EH (cell line): ENCODE measurements around the gene CDC123.
"Not testable (repeated sequence)": the region's sequence is repeated elsewhere in the genome, so short reads cannot be mapped to it uniquely, and the experiment has no call there.

Source experiments
- DNase-seq: peaks from one replicate; pipeline ENCODE4 v3.0.0-alpha.2; 2015; ENCODE audit warnings: low read depth

CDC123 gene, protein sequence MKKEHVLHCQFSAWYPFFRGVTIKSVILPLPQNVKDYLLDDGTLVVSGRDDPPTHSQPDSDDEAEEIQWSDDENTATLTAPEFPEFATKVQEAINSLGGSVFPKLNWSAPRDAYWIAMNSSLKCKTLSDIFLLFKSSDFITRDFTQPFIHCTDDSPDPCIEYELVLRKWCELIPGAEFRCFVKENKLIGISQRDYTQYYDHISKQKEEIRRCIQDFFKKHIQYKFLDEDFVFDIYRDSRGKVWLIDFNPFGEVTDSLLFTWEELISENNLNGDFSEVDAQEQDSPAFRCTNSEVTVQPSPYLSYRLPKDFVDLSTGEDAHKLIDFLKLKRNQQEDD

DNA sequence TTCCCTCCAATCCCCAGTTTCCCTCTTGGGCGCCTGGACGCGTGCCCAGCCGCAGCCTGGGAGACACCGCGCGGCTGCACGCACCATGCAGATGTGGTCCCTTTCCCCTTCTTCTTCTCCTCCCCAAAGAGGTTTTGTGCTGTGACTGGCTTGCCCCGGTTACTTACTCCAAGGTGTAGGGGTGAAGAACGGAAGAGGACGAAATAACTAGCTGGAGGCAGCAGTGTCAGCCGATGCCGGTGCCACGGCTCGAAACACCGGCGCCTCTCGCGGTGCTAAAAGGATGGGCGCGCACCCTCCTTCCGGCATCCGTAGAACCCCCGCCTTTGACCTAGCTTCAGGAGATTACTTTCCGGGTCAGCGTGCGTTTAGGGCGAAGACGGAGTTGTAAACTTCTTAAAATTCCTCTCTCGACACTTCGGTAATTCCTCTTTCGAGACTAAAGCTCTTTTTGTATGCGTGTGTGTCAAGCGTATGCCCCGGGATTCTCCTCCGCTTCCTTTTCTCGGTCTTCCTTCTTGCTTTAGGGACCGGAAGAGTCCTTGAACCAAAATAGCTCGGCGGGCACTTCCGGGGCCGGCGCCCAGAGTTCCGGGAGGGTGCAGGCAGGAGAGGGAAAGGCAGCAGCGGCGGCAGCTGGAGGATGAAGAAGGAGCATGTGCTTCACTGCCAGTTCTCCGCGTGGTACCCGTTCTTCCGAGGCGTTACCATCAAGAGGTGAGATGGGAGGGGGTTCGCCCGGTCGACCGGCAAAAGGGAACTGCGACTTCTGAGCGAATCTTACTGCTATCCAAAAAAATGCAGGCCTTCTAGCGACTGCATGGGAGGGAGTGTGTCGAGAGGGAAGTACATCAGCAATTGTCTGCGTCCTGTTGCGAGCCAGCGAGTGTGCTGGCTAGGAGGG lies at the start of gene CDC123, which contains the start of gene NUDT5:
TSS of gene CDC123 (plus strand) at position 586 of the 904 bp plus-strand sequence. CDS start at position 644, 58 bp downstream.
TSS of gene NUDT5 (minus strand) at position 289 of the 904 bp plus-strand sequence. CDS start 9,600 bp downstream, outside the sequence.
- DNase-seq, result peak; percentile 92

DNA sequence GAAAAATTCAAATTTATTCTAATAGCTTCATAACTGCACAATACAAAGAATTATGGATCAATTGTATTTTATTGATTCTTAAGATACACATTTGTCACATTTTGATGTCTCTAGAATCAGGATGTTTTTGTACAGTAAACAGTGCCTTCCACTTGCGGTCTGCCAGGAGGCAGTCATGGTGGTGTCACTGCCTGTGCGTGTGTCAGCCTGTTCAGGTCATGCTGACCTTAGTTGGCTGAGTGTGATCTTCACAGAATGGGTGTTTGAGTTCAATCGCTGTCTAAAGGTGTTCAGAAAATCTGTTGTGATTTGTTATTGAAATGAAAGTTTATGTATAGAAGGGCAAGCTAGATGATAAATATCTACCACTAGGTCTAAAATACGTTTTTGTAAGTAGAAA lies 45.8 kb upstream of the CDC123 start:
- no peak for DNase-seq

DNA sequence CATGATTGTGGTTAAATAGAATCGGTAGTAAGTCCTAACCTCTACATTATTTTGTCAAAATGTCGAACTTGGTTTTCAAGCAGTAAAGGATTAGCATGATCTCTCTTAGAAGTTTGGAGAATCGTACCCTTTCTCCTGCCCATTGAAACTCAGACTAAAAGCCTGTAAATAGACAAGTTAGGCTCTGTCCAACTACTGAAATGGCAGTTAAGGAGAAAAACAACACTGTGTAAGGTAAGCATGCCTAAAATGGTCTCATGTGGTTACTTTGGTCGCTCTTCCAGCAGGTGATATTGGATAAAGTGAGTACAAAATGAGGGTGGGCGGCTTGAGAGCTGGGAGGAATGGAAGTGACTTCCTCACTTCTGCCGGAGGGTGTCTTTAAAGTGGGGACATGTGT lies 41.5 kb upstream of the CDC123 start:
- DNase-seq, result no peak

DNA sequence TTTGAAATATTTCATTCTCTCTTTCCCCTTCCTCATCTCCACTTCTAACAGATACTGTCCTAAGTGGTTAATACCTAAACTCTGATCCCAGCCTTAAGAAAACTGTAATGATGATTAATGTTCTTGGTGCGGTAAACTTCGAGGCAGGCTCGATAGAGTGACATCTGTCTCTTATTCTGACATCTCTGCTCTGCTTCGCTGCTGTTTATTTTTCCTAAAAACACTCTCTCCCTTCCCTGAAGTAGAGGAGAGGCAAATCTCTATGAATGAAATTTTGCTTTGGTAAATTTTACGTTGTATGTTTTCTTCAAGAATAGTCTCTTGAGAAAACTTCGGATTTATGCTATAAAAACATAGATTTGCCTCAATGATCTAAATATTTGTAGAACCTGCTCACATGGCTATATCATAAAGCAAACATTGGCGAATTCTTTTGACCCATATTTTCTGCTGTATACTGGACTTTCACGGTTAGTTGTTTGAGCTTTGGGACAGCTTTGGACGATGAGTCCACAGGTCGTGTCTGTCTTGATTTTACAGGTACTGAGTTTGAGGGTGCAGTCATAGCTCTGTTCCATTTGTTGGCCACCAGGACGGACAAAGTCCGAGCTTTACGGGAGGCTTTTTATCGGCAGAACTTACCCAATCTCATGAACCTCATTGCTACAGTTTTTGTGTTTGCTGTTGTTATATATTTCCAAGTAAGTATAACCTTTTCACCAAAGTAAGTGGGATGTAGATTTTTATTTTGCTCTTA lies 39.4 kb upstream of the CDC123 start:
- DNase-seq, result no peak

DNA sequence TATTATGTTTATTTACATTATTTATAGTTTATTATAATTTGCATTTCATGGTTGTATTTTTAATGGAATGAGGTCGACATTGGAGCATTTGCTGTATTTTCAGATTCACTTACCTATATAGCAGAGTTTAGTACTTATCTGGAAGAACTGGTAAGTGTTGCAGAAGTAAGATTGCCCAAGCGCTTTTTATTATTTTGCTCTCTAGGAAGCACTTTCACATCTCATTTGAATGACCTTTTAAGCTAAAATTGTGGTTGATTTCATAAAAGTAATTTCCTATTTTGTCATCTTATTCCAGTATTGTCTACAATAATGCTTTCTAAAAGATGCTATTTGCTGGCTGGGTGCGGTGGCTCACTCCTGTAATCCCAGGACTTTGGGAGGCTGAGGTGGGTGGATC lies 37.9 kb upstream of the CDC123 start:
- no peak for DNase-seq

DNA sequence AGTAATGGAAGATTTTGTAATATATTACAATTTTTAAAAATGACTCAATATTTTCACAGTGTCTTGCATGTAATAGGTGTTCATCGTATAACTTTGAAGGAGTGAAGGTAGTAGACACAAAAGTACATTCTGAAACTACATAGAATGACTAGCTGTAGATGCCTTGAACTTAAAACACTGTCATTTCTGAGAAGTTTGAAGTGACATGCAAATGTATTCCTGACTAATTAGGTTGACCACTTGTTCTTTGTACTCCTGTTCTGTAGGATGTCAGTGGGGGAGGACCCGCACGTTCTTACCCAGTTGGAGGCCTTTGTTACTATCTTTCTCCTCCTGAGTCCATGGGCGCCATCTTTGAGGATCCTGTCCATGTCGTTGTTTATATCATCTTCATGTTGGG lies 35.3 kb upstream of the CDC123 start:
- no peak for DNase-seq

DNA sequence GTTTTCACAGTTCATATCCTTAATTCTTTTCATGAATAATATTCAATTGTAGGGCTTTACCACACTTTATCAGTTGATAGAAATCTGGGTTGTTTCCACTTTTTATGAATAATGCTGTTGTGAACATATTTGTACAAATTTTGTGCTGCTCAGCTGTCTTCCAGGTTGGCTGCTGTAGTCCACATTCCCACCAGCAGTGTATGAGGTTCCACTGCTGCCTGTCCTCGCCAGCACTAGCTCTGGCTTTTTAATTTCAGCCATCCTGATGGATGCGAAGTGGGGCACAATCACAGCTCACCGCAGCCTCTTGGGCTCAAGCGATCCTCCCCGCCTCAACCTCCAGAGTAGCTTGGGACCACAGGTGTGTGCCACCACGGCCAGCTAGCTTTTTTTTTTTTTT lies 33.1 kb upstream of the CDC123 start:
- no peak for DNase-seq

DNA sequence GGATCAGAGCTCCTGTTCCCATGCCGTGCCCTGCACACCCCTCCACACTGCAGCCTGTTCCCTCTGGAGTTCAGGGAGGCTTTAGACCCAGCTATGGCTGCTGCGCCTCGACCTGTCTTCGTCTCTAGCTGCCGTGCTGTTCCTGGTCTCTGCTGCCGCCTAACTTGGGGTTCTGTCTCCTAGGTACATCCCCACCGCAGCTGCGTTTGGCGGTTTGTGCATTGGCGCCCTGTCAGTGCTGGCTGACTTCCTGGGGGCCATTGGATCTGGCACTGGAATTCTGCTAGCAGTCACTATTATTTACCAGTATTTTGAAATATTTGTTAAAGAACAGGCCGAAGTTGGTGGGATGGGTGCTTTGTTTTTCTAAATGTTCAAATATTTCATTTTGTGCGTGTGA lies 31.9 kb upstream of the CDC123 start:
- DNase-seq, result no peak

DNA sequence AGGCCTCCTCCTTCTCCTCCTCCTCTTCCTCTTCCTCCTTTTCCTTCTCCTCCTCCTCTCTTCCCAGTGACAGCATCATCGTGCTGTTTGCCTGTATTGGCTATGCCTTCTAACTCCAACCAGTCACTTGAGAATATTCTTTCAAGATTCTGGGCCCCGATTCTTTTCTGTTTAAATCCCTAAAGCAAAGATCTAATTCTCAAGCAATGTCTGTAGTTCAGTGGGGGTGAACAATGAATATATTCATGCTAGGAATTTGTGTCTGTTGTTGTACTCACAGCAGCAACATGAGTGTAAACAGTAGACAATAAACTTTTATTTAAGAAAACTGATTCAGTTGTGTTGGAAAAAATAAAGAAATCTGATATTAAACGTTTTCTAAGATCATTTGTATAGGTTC lies 31.0 kb upstream of the CDC123 start:
- DNase-seq, result no peak

DNA sequence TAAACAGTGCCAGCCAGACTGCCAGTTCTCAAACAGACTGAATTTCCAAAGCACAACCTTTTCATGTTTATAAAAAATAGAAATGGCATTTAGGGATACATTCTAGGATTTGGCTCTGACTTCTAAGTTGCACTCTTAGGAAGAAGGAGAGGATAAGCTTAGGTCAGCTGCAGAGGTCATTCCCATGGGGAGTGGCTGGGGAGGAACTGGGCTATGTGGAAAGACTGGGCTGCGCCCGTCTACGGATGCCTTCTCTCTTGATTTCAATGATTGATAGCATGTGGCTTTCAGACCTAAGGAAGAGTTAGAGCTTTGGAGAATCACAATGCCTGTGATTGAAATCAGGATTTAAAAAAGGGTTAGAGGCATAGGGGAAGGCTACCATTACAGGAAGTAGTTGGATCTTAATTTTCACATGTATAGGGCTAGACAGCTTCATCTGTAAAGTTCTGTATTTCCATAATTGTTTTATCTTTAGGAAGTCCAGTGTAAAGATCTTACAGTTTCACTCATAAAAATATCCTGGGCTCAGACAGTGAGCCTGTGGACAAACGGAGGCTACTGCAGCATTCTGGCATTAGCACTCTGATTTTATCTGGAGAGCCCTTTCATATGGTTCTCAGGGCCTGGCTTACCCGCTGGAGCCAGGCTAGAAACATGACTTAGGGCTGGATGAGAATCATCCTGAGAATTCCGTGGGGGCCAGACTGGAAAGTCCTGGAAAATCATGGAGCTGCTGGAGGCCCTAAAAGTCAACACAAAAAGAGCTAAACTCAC lies 29.8 kb upstream of the CDC123 start:
- no peak for DNase-seq

DNA sequence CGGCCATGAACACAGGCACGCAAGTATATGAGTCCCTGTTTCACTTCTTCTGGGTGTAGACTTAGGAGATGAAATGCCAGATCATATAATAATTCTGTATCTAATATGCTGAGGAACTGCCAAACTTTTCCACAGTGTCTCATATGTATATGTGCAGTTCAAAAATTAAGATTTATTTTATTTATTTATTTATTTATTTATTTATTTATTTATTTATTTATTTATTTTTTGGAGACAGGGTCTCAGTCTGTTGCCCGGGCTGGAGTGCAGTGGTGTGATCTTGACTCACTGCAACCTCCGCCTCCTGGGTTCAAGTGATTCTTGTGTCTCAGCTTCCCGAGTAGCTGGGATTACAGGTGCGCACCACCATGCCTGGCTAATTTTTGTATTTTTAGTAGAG lies 24.5 kb upstream of the CDC123 start:
- not testable (repeated sequence) for DNase-seq

DNA sequence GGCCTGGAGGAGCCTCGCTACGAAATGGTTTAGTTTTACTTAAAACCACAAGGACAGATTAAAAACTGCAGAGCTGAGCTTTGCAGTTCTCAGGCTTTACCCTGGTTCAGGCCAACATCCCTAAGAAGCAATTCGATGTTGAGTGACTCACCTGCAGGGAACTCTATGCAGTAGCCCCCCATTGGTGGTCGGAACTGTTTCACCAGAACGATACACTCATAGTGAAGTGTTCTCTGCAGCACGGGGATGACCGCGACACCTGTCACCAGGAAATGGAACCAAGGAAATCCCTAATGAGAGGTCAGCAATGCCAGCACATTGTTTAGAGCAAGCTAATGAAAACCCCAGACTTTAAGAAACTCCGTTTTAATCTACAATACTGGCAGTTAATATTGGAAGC lies 18.3 kb upstream of the CDC123 start:
- no peak for DNase-seq

DNA sequence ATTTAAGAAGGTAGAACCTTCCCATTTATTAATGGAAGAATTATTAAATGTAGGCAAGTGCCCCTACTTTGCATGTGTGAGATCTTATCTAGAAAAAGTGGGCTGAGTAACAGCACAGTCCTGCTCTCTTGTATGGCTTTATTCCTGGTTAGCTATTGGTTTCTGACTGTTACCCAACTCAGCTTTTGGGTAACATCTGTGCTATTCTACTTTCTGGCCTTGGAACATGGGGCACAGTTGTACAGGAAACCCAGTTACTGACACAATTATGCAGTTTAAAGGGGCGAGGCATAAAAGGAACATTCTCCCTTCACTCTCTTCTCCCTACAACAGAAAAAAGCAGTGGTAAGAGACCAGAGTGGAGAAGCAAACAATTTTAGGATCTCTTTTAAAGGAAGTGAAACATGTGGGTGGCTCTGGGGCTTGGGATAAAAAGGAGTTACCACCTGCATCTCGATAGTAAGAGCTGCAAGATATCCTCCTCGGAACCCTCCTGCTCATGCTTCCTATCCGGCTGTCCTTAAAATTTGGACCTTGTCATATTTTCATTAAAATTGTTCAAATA lies 16.3 kb upstream of the CDC123 start:
- no peak for DNase-seq

DNA sequence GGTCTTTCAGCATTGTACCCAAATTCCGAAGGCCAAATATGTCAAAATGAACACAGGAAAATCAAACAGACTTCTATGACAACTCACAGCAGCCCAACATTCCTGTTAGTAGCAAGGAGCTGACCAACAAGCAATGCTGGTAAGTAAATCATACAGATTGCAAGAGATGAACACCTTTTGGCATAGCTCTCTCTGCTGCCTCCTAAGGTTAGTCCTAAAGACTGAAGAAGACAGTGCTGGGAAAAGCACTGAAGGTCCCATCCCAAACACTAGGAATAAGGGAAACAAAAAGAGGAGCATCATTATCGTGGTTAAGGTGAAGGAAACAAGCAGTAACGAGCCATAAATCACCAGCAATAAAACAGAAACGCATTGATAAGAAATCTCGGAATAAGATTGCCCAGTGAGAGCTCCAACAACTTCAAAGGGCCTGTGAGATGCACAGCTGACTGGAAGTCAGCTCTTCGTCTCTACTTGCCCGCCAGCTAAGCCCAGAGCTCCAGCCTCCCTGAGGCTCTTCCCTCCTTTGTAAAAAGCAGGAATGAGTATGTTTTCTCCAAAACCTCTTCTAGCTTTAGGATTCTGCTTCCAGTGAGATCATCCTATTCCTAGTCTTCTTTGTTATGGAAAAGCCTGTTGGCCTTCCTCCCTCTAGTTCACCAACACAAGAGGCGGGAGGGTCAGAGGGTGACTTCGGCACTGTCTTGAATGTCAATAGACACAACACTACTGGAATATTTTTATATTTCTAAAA lies 15.6 kb upstream of the CDC123 start:
- DNase-seq, result no peak

DNA sequence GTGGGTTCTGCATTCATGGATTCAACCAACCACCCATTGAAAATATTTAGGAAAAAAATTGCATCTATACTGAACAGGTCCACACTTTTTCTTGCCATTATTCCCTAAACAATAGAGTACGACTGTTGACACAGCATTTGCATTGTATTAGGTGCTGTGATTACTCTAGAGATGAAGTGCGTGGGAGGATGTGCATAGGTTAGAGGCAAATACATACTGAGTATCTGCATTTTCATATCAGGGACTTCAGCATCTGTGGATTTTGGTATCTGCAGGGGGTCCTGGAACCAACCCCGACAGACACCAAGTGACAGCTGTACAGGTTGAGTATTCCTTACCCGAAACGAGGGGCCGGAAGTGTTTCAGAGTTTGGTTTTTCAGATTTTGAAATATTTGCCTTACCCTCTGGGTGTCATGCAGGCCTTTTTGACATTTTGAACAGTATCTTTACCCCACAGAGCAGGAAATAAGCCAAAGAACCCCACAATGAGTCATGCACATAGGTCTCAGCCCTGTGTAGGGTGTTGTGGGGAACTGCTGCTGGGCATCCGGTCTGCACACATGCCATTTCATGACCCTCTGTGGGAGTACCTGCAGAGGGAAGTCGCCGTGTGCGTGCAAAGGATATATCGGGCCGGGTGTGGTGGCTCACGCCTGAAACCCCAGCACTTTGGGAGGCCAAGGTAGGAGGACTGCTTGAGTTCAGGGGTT lies 14.8 kb upstream of the CDC123 start:
- DNase-seq, result no peak

DNA sequence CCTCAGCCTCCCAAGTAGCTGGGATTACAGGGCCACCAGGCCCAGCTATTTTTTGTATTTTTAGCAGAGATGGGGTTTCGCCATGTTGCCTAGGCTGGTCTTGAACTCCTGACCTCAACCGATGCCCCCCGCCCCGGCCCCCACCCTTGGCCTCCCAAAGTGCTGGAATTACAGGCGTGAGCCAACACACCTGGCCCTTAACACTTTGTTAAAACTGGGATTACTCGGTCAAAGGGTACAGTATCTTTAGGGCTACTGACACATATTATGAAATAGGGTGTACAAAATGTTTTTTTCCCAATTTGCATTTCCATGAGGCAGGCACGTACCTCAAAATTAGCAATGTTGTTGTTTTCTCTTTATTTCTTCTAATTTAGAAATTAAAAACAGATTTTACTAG lies 11.8 kb upstream of the CDC123 start:
- DNase-seq, result no peak

DNA sequence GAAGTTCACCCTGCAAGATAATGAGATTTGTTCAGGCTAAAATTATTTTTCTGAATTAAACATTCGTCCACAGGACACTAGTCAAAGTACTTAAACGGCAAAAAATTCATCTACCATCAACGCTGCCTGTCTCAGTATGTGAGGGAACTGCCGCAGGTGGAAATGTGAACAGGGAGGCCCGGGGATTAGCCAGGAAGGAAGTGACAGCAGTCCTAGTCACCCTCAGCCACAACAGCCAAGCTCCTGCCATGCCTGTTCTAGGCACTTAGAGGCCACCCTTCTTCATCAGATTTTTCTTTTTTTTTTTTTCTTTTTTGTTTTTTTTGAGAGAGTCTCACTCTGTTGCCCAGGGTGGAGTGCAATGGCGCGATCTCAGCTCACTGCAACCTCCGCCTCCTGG lies 9.7 kb upstream of the CDC123 start:
- DNase-seq, result no peak

DNA sequence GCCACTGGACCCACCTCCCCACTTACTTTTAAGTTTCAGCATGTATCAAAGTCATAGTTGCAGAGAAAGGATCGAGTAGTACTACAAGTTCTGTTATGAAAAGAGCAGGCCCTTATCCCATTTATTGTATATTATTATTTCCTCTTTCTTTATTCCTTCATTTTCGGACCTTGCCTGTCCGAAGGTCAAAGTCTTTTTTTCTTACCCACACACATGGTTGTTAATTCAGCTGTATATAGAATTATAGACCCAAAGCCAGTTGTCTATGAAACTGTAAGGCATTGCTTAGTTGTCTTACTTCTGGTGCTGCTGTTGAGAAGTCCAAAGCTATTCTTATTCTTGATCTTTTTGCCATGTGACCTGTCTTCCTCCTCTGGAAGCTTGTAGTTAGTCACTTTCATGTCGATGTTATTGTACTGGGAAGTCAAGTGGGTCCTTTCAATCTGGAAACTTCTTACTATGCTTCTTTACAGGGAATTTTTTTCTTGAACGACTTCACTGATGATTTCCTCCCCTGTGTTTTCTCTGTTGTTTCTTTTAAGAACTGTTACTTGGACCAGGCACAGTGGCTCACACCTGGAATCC lies 8.6 kb upstream of the CDC123 start:
- DNase-seq, result no peak

DNA sequence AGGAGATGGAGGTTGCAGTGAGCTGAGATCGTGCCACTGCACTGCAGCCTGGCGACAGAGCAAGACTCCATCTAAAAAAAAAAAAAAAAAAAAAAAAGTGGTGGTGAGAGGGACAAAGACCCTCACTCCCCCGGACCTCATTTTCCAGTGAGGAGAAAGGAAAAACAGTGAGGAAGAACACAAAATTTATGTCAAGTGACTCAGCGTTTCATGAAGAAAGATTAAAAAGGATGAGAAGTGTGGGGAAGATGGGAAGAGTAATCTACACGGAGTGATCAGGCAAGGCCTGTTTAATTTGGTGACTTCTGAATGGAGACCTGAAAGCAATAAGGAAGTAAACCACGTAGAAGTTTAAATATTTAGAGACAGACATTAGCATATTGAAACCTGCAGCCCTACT lies 7.3 kb upstream of the CDC123 start:
- DNase-seq, result no peak

DNA sequence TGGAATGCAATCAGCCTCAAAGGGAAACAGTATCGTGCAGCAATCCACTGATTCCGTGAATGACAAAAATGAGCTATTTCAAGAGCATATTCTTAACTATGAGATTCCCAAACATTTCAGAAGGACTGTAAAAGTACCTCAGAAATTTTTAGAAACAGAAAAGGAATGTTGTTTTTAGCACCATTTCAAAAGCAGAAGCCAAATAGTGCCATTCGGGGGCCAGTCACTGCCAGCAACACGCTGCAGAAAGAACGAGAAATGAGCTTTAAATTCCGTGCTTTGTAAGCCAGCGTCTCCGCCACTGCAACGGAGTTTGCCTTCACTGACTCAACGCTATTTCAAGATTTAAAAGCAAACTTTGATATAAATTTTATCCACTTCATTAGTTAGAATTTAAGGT lies 6.6 kb upstream of the CDC123 start:
- no peak for DNase-seq
